Measurements from ENCODE around the gene C1orf21. TPM values are rescaled to one million over a fixed set of nuclear protein-coding genes. Genes with fewer than 3 reads are reported as not detected.

C1orf21 gene
- total and polyA plus RNA-seq, 5 donors: 57.1 to 93.5 (median 73.4) TPM

DNA sequence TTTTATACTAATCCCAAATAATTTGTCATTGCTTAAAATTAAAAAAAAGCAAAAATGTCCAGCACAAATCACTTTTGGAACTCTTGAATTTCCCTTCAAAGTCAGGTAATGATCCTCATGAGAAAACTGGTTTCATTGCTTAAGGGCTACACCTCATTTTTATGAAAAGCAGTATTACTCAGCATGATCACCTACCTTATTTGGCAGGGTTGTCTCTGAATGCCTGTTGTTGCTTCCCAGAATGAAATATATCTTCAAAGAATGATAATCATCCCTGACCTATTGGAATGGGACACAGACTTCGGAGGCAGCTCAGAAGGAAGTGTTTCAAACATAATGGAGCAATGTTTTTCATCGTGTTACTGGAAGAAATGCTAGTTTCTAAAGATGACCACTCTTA, 29.7 kb downstream of the C1orf21 start:
- 87% methylated on average over 2 of the region's 2 CpGs for WGBS
- Histone ChIP-seq H3K27me3 (ENCODE audit: control insufficient read depth, insufficient read depth) (no peaks in the 10 kb centered on the region), H3K4me3 (ENCODE audit: low read length) (no peak overlapping the region), H3K4me1 (ENCODE audit: control insufficient read depth, insufficient read depth, low read length) (peaks cover 14% of the 10 kb centered on the region), H3K27ac (ENCODE audit: low read length) (no peak overlapping the region), H3K9me3 (ENCODE audit: control insufficient read depth, low read length) (no peaks in the 10 kb centered on the region)
- ATAC-seq: no peak
- intact Hi-C loops (cut with DNase I): no loop called here
- DNase-seq: no peak

GRCh38 chr1:184416946-184417345, 30.1 kb downstream of the C1orf21 start:
- ATAC-seq: no peak
- WGBS: 59% methylated on average over 3 of the region's 3 CpGs

GRCh38 chr1:184417916-184418315, 31.1 kb downstream of the C1orf21 start:
- H3K27ac ChIP-seq (ENCODE audit: low read length): no peak overlapping the region
- no peak overlapping the region for H3K4me3 ChIP-seq (ENCODE audit: low read length)
- peaks cover 20% of the 10 kb centered on the region for H3K4me1 ChIP-seq (ENCODE audit: control insufficient read depth, insufficient read depth, low read length)
- no peaks in the 10 kb centered on the region for H3K9me3 ChIP-seq (ENCODE audit: control insufficient read depth, low read length)
- intact Hi-C loops (cut with DNase I): no loop called here
- H3K27me3 ChIP-seq (ENCODE audit: control insufficient read depth, insufficient read depth): no peaks in the 10 kb centered on the region
- ATAC-seq (no peak), DNase-seq (no peak)
- 100% methylated on average over 1 of the region's 1 CpG for WGBS

More at GRCh38 chr1:184416946-184417345, 30.1 kb downstream of the C1orf21 start:
- H3K27ac ChIP-seq (ENCODE audit: low read length): no peak overlapping the region
- no peak for DNase-seq
- H3K27me3 ChIP-seq (ENCODE audit: control insufficient read depth, insufficient read depth): no peaks in the 10 kb centered on the region
- no peaks in the 10 kb centered on the region for H3K9me3 ChIP-seq (ENCODE audit: control insufficient read depth, low read length)
- peaks cover 17% of the 10 kb centered on the region for H3K4me1 ChIP-seq (ENCODE audit: control insufficient read depth, insufficient read depth, low read length)
- intact Hi-C loops (cut with DNase I): no loop called here
- H3K4me3 ChIP-seq (ENCODE audit: low read length): no peak overlapping the region

DNA sequence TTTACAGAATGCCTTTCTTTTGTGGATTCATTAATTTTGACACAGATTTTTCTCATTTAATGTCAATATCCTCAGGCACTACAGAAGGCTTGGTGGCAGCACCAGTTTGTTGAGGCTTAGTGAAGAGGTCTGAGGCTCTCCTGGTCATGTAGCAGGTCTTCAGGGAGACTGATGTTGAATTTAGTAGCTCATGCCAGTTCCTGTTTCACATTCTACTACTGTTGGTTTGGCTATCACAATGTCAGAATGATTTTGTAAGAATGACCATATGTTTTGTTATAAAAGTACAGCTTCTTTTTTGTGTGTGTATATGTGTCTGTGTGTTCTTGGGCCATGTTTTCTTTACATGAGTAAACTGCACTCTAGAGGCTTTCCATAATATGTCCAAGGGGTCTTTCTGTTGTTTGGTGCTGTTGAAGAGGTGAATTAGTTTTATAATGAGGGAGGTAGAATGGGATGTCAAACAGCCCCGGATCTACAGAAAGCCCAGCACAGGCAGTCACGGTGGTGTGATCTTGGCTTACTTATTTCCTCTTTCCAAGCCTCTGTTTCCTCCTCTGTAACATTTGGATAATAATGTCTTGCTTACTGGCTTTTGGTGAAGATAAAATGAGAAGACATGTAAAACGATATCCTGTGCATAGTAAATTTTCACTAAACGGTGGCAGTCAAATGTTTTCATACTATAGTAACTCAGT, 32.0 kb downstream of the C1orf21 start:
- no peak overlapping the region for H3K4me3 ChIP-seq (ENCODE audit: low read length)
- no peaks in the 10 kb centered on the region for H3K27me3 ChIP-seq (ENCODE audit: control insufficient read depth, insufficient read depth)
- ATAC-seq (no peak), DNase-seq (no peak)
- H3K9me3 ChIP-seq (ENCODE audit: control insufficient read depth, low read length): no peaks in the 10 kb centered on the region
- peaks cover 21% of the 10 kb centered on the region for H3K4me1 ChIP-seq (ENCODE audit: control insufficient read depth, insufficient read depth, low read length)
- intact Hi-C loops (cut with DNase I): no loop called here
- 59% methylated on average over 4 of the region's 4 CpGs for WGBS
- no peak overlapping the region for H3K27ac ChIP-seq (ENCODE audit: low read length)

DNA sequence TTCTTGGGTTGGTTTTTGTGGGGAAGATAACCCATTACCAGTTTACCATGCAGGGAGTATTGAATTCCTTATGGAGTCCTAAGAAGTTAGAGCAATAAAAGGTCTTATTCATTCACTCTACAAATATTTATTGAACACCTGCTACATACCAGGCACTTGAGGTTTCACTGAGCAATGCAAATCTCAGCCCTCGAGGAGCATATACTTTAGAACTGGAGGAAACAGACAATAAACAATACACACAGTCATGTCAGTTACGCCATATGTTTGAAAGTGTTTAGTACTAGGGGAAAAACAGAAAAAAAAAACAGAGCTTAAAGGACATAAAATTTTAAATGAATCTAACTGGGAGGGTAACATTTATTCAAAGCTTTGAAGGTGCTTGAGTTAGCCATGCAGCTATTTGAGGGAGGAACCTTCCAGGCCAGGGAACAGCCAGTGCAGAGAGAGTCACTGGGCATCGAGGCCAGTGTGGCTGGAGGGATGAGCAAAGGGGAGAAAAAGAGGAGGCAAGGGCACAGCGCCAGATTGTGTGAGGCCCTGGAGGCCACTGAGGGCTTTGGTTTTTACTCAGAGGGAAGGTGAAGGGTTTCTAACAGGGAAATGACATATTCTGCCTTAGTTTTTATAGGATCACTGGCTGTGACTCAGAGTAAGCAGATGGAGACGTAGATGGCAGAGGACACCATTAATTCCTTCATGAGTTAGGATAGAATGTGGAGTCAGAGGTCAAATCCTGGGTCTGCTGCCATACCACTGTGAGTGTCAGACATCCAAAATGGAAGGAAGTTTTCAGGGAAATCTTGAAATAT, 32.7 kb downstream of the C1orf21 start:
- Histone ChIP-seq H3K9me3 (ENCODE audit: control insufficient read depth, low read length) (no peaks in the 10 kb centered on the region), H3K27ac (ENCODE audit: low read length) (no peak overlapping the region), H3K4me3 (ENCODE audit: low read length) (no peak overlapping the region), H3K4me1 (ENCODE audit: control insufficient read depth, insufficient read depth, low read length) (peaks cover 21% of the 10 kb centered on the region), H3K27me3 (ENCODE audit: control insufficient read depth, insufficient read depth) (no peaks in the 10 kb centered on the region)
- ATAC-seq: no peak
- WGBS: 87% methylated on average over 5 of the region's 5 CpGs
- intact Hi-C loops (cut with DNase I): no loop called here
- DNase-seq: no peak

GRCh38 chr1:184422490-184423233, 35.8 kb downstream of the C1orf21 start:
- intact Hi-C loops (cut with DNase I): no loop called here
- no peaks in the 10 kb centered on the region for H3K27me3 ChIP-seq (ENCODE audit: control insufficient read depth, insufficient read depth)
- H3K9me3 ChIP-seq (ENCODE audit: control insufficient read depth, low read length): no peaks in the 10 kb centered on the region
- H3K4me1 ChIP-seq (ENCODE audit: control insufficient read depth, insufficient read depth, low read length): peaks cover 26% of the 10 kb centered on the region
- no peak overlapping the region for H3K4me3 ChIP-seq (ENCODE audit: low read length)
- ATAC-seq: no peak
- 74% methylated on average over 9 of the region's 9 CpGs for WGBS
- H3K27ac ChIP-seq (ENCODE audit: low read length): no peak overlapping the region
- DNase-seq: no peak

- no peak for ATAC-seq
- no peak for DNase-seq
- Histone ChIP-seq H3K27me3 (ENCODE audit: control insufficient read depth, insufficient read depth) (no peaks in the 10 kb centered on the region), H3K27ac (ENCODE audit: low read length) (no peak overlapping the region), H3K4me1 (ENCODE audit: control insufficient read depth, insufficient read depth, low read length) (peaks cover 19% of the 10 kb centered on the region), H3K9me3 (ENCODE audit: control insufficient read depth, low read length) (no peaks in the 10 kb centered on the region), H3K4me3 (ENCODE audit: low read length) (no peak overlapping the region)
- intact Hi-C loops (cut with DNase I): no loop called here
- WGBS: 68% methylated on average over 2 of the region's 2 CpGs
Observed at GRCh38 chr1:184423649-184424048, 36.8 kb downstream of the C1orf21 start.

DNA sequence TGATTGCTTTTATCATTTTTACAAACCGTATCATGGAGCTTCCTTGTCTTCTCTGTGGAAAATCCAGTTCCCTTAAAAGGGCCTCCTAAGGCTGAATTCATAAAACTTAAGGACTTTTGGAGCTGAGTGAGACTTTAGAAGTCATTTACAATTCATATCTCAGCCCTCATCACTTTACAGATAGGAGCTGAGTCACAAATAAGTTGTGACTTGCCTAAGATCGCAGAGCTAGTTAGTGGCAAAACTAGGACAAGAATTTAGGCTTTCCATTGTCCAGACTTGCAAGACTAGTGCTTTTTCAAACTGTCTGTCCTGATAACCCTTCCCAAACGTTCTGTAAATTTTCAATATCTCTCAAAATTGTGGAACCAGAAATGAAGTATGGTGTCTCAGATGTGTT, 37.3 kb downstream of the C1orf21 start:
- H3K4me1 ChIP-seq (ENCODE audit: control insufficient read depth, insufficient read depth, low read length): peaks cover 20% of the 10 kb centered on the region
- DNase-seq (no peak), ATAC-seq (no peak)
- H3K27ac ChIP-seq (ENCODE audit: low read length): no peak overlapping the region
- no peak overlapping the region for H3K4me3 ChIP-seq (ENCODE audit: low read length)
- WGBS: 65% methylated on average over 3 of the region's 3 CpGs
- no peaks in the 10 kb centered on the region for H3K27me3 ChIP-seq (ENCODE audit: control insufficient read depth, insufficient read depth)
- no peaks in the 10 kb centered on the region for H3K9me3 ChIP-seq (ENCODE audit: control insufficient read depth, low read length)
- intact Hi-C loops (cut with DNase I): no loop called here

GRCh38 chr1:184424945-184425344, 38.1 kb downstream of the C1orf21 start:
- peaks cover 16% of the 10 kb centered on the region for H3K4me1 ChIP-seq (ENCODE audit: control insufficient read depth, insufficient read depth, low read length)
- no peaks in the 10 kb centered on the region for H3K9me3 ChIP-seq (ENCODE audit: control insufficient read depth, low read length)
- no peak overlapping the region for H3K4me3 ChIP-seq (ENCODE audit: low read length)
- H3K27me3 ChIP-seq (ENCODE audit: control insufficient read depth, insufficient read depth): no peaks in the 10 kb centered on the region
- ATAC-seq (no peak), DNase-seq (no peak)
- no peak overlapping the region for H3K27ac ChIP-seq (ENCODE audit: low read length)
- intact Hi-C loops (cut with DNase I): no loop called here
- WGBS: 88% methylated on average over 2 of the region's 2 CpGs

DNA sequence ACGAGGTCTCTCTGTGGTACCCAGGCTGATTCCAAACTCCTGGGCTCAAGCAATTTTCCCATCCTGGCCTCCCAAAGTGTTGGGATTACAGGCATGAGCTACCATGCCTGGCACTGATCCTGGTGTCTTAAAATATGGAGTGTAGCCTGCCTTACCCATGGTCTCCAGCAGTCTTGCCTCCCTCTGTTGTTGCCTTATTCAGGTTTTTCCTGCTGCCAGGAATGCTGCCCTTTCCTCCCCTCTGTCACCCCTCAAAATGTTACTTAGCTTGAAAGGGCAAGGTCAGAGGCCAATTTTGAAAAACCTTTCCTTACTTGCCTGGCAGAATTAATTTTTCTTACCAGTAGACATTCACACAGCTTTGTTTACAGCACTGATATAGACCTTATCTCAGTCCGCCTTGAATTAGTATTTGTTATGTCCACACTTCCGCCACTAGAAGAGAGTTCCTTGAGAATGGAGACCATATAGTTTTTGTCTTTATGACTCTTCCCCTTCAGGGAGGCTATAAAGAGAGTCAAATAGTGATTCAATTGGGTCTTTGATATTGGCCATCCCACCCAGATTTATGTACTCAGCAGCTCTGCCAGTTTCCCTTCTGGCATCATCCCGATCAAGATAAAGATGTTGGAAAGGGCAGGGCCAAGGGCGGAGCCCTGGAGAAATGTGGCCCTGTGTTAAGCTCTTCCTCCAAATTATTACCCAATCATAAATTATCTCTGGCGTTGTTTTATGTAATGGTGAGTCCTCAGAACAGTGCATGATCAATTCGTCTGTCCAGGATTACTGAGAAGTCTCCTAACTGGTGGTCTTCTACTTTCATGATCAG, 38.8 kb downstream of the C1orf21 start:
- Histone ChIP-seq H3K4me1 (ENCODE audit: control insufficient read depth, insufficient read depth, low read length) (peaks cover 16% of the 10 kb centered on the region), H3K27ac (ENCODE audit: low read length) (no peak overlapping the region), H3K27me3 (ENCODE audit: control insufficient read depth, insufficient read depth) (no peaks in the 10 kb centered on the region), H3K4me3 (ENCODE audit: low read length) (no peak overlapping the region), H3K9me3 (ENCODE audit: control insufficient read depth, low read length) (no peaks in the 10 kb centered on the region)
- intact Hi-C loops (cut with DNase I): no loop called here
- ATAC-seq: peak; percentile 26 to 65
- 90% methylated on average over 7 of the region's 7 CpGs for WGBS
- DNase-seq: no peak

Data from right cardiac atrium (tissue), 5 donors.